H9 (cell line): ENCODE results near the gene DEK. TPM values are rescaled to one million over a fixed set of nuclear protein-coding genes. Genes with fewer than 3 reads are reported as not detected.

Experiments
- DNase-seq: peaks from one replicate; pipeline ENCODE4 v3.0.0-alpha.2; 2017
- H2AFZ ChIP-seq: one replicate; pipeline ENCODE4 v1.6.1; 2013; ENCODE audit warnings: mild to moderate bottlenecking, low read length, control low read depth, moderate library complexity
- H2AK5ac ChIP-seq: 2 replicates; pipeline ENCODE4 v1.6.1; 2013; ENCODE audit warnings: low read length, control low read depth, mixed read lengths; ENCODE audit not compliant: insufficient read length
- H2BK120ac ChIP-seq: one replicate; pipeline ENCODE4 v1.6.1; 2013; ENCODE audit warnings: low read depth, mild to moderate bottlenecking, low read length, control low read depth, inconsistent platforms; ENCODE audit not compliant: poor library complexity, severe bottlenecking
- H2BK12ac ChIP-seq: 2 replicates; pipeline ENCODE4 v1.6.1; 2013; ENCODE audit warnings: low read length, control low read depth, mixed read lengths, low read depth; ENCODE audit not compliant: insufficient read length
- H2BK15ac ChIP-seq: 2 replicates; pipeline ENCODE4 v1.6.1; 2013; ENCODE audit warnings: low read depth, low read length, control low read depth
- H2BK20ac ChIP-seq: one replicate; pipeline ENCODE4 v1.6.1; 2013; ENCODE audit warnings: low read depth, mild to moderate bottlenecking, low read length, control low read depth, inconsistent platforms; ENCODE audit not compliant: poor library complexity, severe bottlenecking
- H2BK5ac ChIP-seq: 2 replicates; pipeline ENCODE4 v1.6.1; 2013; ENCODE audit warnings: low read length, control low read depth, mixed read lengths; ENCODE audit not compliant: insufficient read length
- H3K14ac ChIP-seq: 2 replicates; pipeline ENCODE4 v1.6.1; 2013; ENCODE audit warnings: low read length, control low read depth; ENCODE audit not compliant: insufficient read depth
- H3K18ac ChIP-seq: 2 replicates; pipeline ENCODE4 v1.6.1; 2013; ENCODE audit warnings: low read depth, mild to moderate bottlenecking, mixed read lengths, low read length, control low read depth; ENCODE audit not compliant: insufficient read length
- H3K23ac ChIP-seq: 2 replicates; pipeline ENCODE4 v1.6.1; 2013; ENCODE audit warnings: low read length, control low read depth, mixed read lengths, low read depth; ENCODE audit not compliant: insufficient read length
- H3K23me2 ChIP-seq: 2 replicates; pipeline ENCODE4 v1.6.1; 2013; ENCODE audit warnings: low read depth, mild to moderate bottlenecking, mixed read lengths, low read length, control low read depth; ENCODE audit not compliant: insufficient read length, poor library complexity, severe bottlenecking
- H3K27ac ChIP-seq: 2 replicates; pipeline ENCODE4 v1.5.1; 2013; ENCODE audit warnings: low read length, control low read depth, mixed read lengths, low read depth; ENCODE audit not compliant: insufficient read length
- H3K27me3 ChIP-seq: 2 replicates; pipeline ENCODE4 v1.6.1; 2013; ENCODE audit warnings: low read length, control low read depth, inconsistent platforms; ENCODE audit not compliant: insufficient read depth
- H3K4ac ChIP-seq: 2 replicates; pipeline ENCODE4 v1.6.1; 2013; ENCODE audit warnings: low read depth, mild to moderate bottlenecking, control low read depth, inconsistent platforms, low read length, moderate library complexity
- H3K4me1 ChIP-seq: 2 replicates; pipeline ENCODE4 v1.6.1; 2013; ENCODE audit warnings: low read length, control low read depth, inconsistent platforms; ENCODE audit not compliant: insufficient read depth
- H3K4me2 ChIP-seq: 2 replicates; pipeline ENCODE4 v1.6.1; 2013; ENCODE audit warnings: low read length, control low read depth, mixed read lengths; ENCODE audit not compliant: insufficient read length, insufficient read depth
- H3K56ac ChIP-seq: 2 replicates; pipeline ENCODE4 v1.6.1; 2013; ENCODE audit warnings: low read depth, mild to moderate bottlenecking, mixed read lengths, low read length, control low read depth; ENCODE audit not compliant: insufficient read length
- H3K79me1 ChIP-seq: 2 replicates; pipeline ENCODE4 v1.6.1; 2013; ENCODE audit warnings: low read depth, mild to moderate bottlenecking, moderate library complexity, low read length, control low read depth, inconsistent platforms; ENCODE audit not compliant: insufficient read depth, poor library complexity, severe bottlenecking
- H3K79me2 ChIP-seq: 2 replicates; pipeline ENCODE4 v1.6.1; 2013; ENCODE audit warnings: low read length, control low read depth, inconsistent platforms; ENCODE audit not compliant: insufficient read depth
- H3K9ac ChIP-seq: 2 replicates; pipeline ENCODE4 v1.6.1; 2013; ENCODE audit warnings: low read length, control low read depth, mixed read lengths; ENCODE audit not compliant: insufficient read length; ENCODE audit errors: extremely low read depth
- H3K9me3 ChIP-seq: one replicate; pipeline ENCODE4 v1.6.1; 2013; ENCODE audit warnings: low read depth, low read length, inconsistent platforms; ENCODE audit not compliant: control insufficient read depth
- H3T11ph ChIP-seq: one replicate; pipeline ENCODE4 v1.6.1; 2013; ENCODE audit warnings: mild to moderate bottlenecking, low read length, control low read depth, inconsistent platforms
- H4K20me1 ChIP-seq: one replicate; pipeline ENCODE4 v1.6.1; 2013; ENCODE audit not compliant: control insufficient read depth, insufficient read length, insufficient read depth
- H4K5ac ChIP-seq: 2 replicates; pipeline ENCODE4 v1.6.1; 2013; ENCODE audit warnings: low read depth, mild to moderate bottlenecking, mixed read lengths, low read length, control low read depth; ENCODE audit not compliant: insufficient read length
- H4K8ac ChIP-seq: replicated peaks from 2 replicates; pipeline ENCODE4 v1.6.1; 2013; ENCODE audit warnings: low read length, control low read depth, mixed read lengths, low read depth; ENCODE audit not compliant: insufficient read length
- H4K91ac ChIP-seq: 2 replicates; pipeline ENCODE4 v1.6.1; 2013; ENCODE audit warnings: low read depth, mild to moderate bottlenecking, moderate library complexity, mixed read lengths, low read length, control low read depth; ENCODE audit not compliant: insufficient read length
- H3K27ac Mint-ChIP-seq, 3 experiments: 2 replicates in 2 of 3; 3 replicates in 1 of 3; pipeline ENCODE4 v1.8.0; 2020 to 2021; ENCODE audit warnings: mixed read lengths in 3 of 3, mild to moderate bottlenecking in 1 of 3, moderate library complexity in 1 of 3
- H3K27me3 Mint-ChIP-seq: 2 replicates; pipeline ENCODE4 v1.8.0; 2021; ENCODE audit warnings: low read depth, mild to moderate bottlenecking, moderate library complexity, mixed read lengths
- H3K36me3 Mint-ChIP-seq, 3 experiments: 2 replicates in 2 of 3; 3 replicates in 1 of 3; pipeline ENCODE4 v1.8.0; 2020 to 2021; ENCODE audit warnings: low read depth in 3 of 3, mixed read lengths in 3 of 3; ENCODE audit not compliant: insufficient read depth in 1 of 3
- H3K4me1 Mint-ChIP-seq, 2 experiments: 2 replicates each; pipeline ENCODE4 v1.8.0; 2020; ENCODE audit warnings: mixed read lengths in 2 of 2
- H3K4me3 Mint-ChIP-seq, 2 experiments: 2 replicates in 1 of 2; 3 replicates in 1 of 2; pipeline ENCODE4 v1.8.0; 2020 to 2021; ENCODE audit warnings: mild to moderate bottlenecking in 2 of 2, mixed read lengths in 2 of 2, moderate library complexity in 1 of 2
- H3K9me3 Mint-ChIP-seq, 2 experiments: 2 replicates in 1 of 2; 3 replicates in 1 of 2; pipeline ENCODE4 v1.8.0; 2020; ENCODE audit warnings: mild to moderate bottlenecking in 2 of 2, mixed read lengths in 2 of 2, moderate library complexity in 1 of 2
- CTCF ChIP-seq: fragments of 200-600 bp; sonication (generic); conservative IDR thresholded peaks from 3 replicates; pipeline ENCODE4 v1.8.0; 2021; ENCODE audit warnings: antibody characterized with exemption, mild to moderate bottlenecking
- WGBS: extraction: QIAGEN DNeasy Blood & Tissue Kit; methylation state at CpG from one replicate; pipeline ENCODE4 v1.1.7; 2013; ENCODE audit warnings: missing lambda C conversion rate, low lambda C conversion rate, mixed read lengths; ENCODE audit not compliant: insufficient read length; ENCODE audit errors: extremely low coverage; 5-methylcytosine and 5-hydroxymethylcytosine counted together
- total RNA-seq: library from RNA; stranded (reverse); gene quantifications from 2 replicates; pipeline ENCODE4 v1.2.1, GENCODE V29; 2021

DEK gene
- total RNA-seq, 1 experiment from 2014 or later: 217 TPM

DNA sequence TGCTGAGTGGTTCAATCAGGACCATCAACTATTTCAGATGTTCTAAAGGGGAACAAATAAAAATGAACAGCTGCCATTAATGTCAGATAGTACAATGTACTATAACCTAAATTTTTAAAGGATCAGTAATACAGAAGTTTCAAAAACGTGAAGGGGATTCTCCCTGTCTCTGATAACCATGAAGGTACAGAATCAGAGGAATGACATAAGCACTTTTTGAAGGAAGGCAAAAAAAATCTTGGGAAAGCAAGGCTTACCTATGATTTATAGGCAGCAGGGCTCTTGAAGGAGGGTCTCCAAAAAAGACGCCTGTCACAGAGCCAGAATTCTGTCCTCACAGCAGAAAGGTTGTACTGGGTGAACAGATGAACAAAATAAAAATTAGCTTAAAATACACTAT is 20.1 kb downstream of the DEK start:
- TF ChIP-seq CTCF: no peak
- no peak overlapping the region for H3K4me2 ChIP-seq
- no CpG with 5 or more reads among the region's 2 CpGs for WGBS
- Mint-ChIP-seq H3K27ac (no peak overlapping the region; a peak in 1 of 7 replicates), H3K27me3 (no peaks in the 10 kb centered on the region), H3K4me1 (peaks cover 23 to 33% of the 10 kb centered on the region in 2 experiments), H3K9me3 (no peaks in the 10 kb centered on the region), H3K36me3 (peaks cover 67 to 92% (median 83%) of the 10 kb centered on the region in 3 experiments), H3K4me3 (no peak overlapping the region)
- H2BK15ac ChIP-seq: no peak overlapping the region
- H4K20me1 ChIP-seq: no peaks in the 10 kb centered on the region
- H2AK5ac ChIP-seq: no peak overlapping the region
- no peak overlapping the region for H2BK5ac ChIP-seq
- H4K8ac ChIP-seq: no peak overlapping the region
- H3K79me1 ChIP-seq: peaks cover 12% of the 10 kb centered on the region
- H3K27me3 ChIP-seq: no peaks in the 10 kb centered on the region
- no peak overlapping the region for H4K91ac ChIP-seq
- no peak overlapping the region for H2BK120ac ChIP-seq
- no peaks in the 10 kb centered on the region; the same call in 1 of the 2 replicates for H3K4me1 ChIP-seq
- H3K9me3 ChIP-seq: no peaks in the 10 kb centered on the region
- H3K14ac ChIP-seq: no peak overlapping the region
- H4K5ac ChIP-seq: no peak overlapping the region
- no peak overlapping the region for H2BK12ac ChIP-seq
- no peak overlapping the region for H3T11ph ChIP-seq
- no peak overlapping the region for H3K23ac ChIP-seq
- H3K27ac ChIP-seq: no peak overlapping the region
- DNase-seq: no peak
- H2BK20ac ChIP-seq: no peak overlapping the region
- H3K18ac ChIP-seq: no peak overlapping the region
- peaks cover 3% of the 10 kb centered on the region; the same call in 1 of the 2 replicates for H3K79me2 ChIP-seq
- no peak overlapping the region for H3K56ac ChIP-seq
- H3K9ac ChIP-seq: no peak overlapping the region
- no peaks in the 10 kb centered on the region for H3K23me2 ChIP-seq
- H2AFZ ChIP-seq: no peak overlapping the region
- no peak overlapping the region for H3K4ac ChIP-seq
